ENCODE measurements around the gene FAM98B. TPM values are rescaled to one million over a fixed set of nuclear protein-coding genes. Genes with fewer than 3 reads are reported as not detected.

Gene FAM98B
- total and polyA plus RNA-seq, 2 of the 8 experiments (the other 6 are each of a cell fraction or from before 2014, with no cell fraction given), result 5.9 to 48.4 TPM

- no peaks in the 10 kb centered on the region for H3K23me2 ChIP-seq (ENCODE audit: low read depth, low read length)
These were observed 10.7 kb downstream of the FAM98B start for GRCh38 chr15:38464675-38465074.

More at GRCh38 chr15:38464675-38465074, 10.7 kb downstream of the FAM98B start:
- Histone ChIP-seq H3K23ac (ENCODE audit: insufficient read length) (no peak overlapping the region), H3K79me1 (ENCODE audit: low read depth, low read length) (no peaks in the 10 kb centered on the region), H2BK15ac (ENCODE audit: low read length) (no peak overlapping the region), H3K56ac (replicated peaks; ENCODE audit: insufficient read length, low read depth, low read length) (no peak overlapping the region), H2AFZ (ENCODE audit: low read length) (no peak overlapping the region), H4K8ac (ENCODE audit: extremely low read depth, insufficient read depth, low read length) (no peak overlapping the region), H4K20me1 (replicated peaks in 1 of 2; ENCODE audit: control insufficient read depth in 1 of 2, insufficient read depth in 2 of 2, low read length in 2 of 2) (peaks cover 1 to 3% of the 10 kb centered on the region in 2 experiments), H3K18ac (ENCODE audit: extremely low read depth, low read length) (no peak overlapping the region), H2AK5ac (ENCODE audit: low read depth, low read length) (no peak overlapping the region), H2BK12ac (ENCODE audit: low read depth, low read length) (no peak overlapping the region), H3K27ac (ENCODE audit: low read depth, low read length) (no peak overlapping the region), H3K4me1 (replicated peaks in 1 of 4; ENCODE audit: control insufficient read depth in 3 of 4, insufficient read depth in 4 of 4, low read length in 3 of 4) (no peaks in the 10 kb centered on the region), H2BK20ac (ENCODE audit: low read length) (no peak overlapping the region), H3K27me3 (replicated peaks in 1 of 4; ENCODE audit: control insufficient read depth in 3 of 4, extremely low read depth in 1 of 4, insufficient read depth in 3 of 4, low read length in 3 of 4) (no peaks in the 10 kb centered on the region), H4K91ac (replicated peaks; ENCODE audit: insufficient read length, low read length) (no peak overlapping the region), H2BK120ac (replicated peaks; ENCODE audit: low read depth, low read length) (no peak overlapping the region), H3K4me3 (ENCODE audit: extremely low read depth in 1 of 4, insufficient read depth in 2 of 4, low read depth in 3 of 4, low read length in 4 of 4) (no peak overlapping the region), H3K36me3 (ENCODE audit: control insufficient read depth in 2 of 4, insufficient read depth in 4 of 4, low read length in 3 of 4) (peaks cover 0 to 3% (median 1%) of the 10 kb centered on the region in 4 experiments; a peak in 3 of 8 replicates), H2BK5ac (ENCODE audit: low read depth, low read length) (no peak overlapping the region), H3K4me2 (ENCODE audit: insufficient read depth in 1 of 2, low read depth in 2 of 2, low read length in 2 of 2) (no peak overlapping the region), H3K9ac (replicated peaks in 1 of 4; ENCODE audit: extremely low read depth in 1 of 4, low read depth in 3 of 4, low read length in 3 of 4) (no peak overlapping the region), H3K9me3 (ENCODE audit: insufficient read depth in 2 of 2, low read depth in 1 of 2, low read length in 1 of 2) (no peaks in the 10 kb centered on the region), H3K14ac (ENCODE audit: insufficient read length) (no peak overlapping the region), H3K79me2 (ENCODE audit: control insufficient read depth in 1 of 2, insufficient read depth in 2 of 2, low read length in 2 of 2) (peaks cover 0 to 44% of the 10 kb centered on the region in 2 experiments; a peak in 3 of 4 replicates), H3K4ac (replicated peaks; ENCODE audit: insufficient read length, low read depth, low read length) (no peak overlapping the region), H4K5ac (ENCODE audit: insufficient read length, low read depth, low read length) (no peak overlapping the region)
- no peak for TF ChIP-seq MAX (IDR thresholded peaks at IDR 0.05)
- TF ChIP-seq SIRT6 (IDR thresholded peaks at IDR 0.05; ENCODE audit: low read length), result no peak
- TF ChIP-seq RAD21 (IDR thresholded peaks at IDR 0.05 in 1 of 2, conservative IDR thresholded peaks at IDR 0.05 in 1 of 2; ENCODE audit: low read depth in 2 of 2, low read length in 2 of 2), result no peak
- no peak for TF ChIP-seq KDM4A (IDR thresholded peaks at IDR 0.05; ENCODE audit: low read depth, low read length, severe bottlenecking)
- TF ChIP-seq POLR2AphosphoS5 (IDR thresholded peaks at IDR 0.05; ENCODE audit: low read depth, low read length), result no peak
- TF ChIP-seq TBP (IDR thresholded peaks at IDR 0.05; ENCODE audit: low read depth, low read length), result no peak
- no peak for TF ChIP-seq RFX5 (IDR thresholded peaks at IDR 0.05; ENCODE audit: borderline replicate concordance, low read depth, low read length)
- TF ChIP-seq GTF2F1 (IDR thresholded peaks at IDR 0.05; ENCODE audit: borderline replicate concordance, low read depth, low read length), result no peak
- TF ChIP-seq RBBP5 (IDR thresholded peaks at IDR 0.05; ENCODE audit: borderline replicate concordance, low read depth, low read length), result no peak
- no peak for TF ChIP-seq POLR2A (IDR thresholded peaks at IDR 0.05; ENCODE audit: control extremely low read depth in 1 of 2, low read depth in 2 of 2, low read length in 2 of 2)
- TF ChIP-seq EGR1 (IDR thresholded peaks at IDR 0.05; ENCODE audit: borderline replicate concordance, low read depth, low read length), result no peak
- no peak for TF ChIP-seq CBX8 (IDR thresholded peaks at IDR 0.05; ENCODE audit: borderline replicate concordance, low read depth, low read length)
- CTCF ChIA-PET (ENCODE audit: partially characterized antibody), result interaction anchor here (0.6 to 0.9 kb wide), 2 partner anchors 10 to 469 kb away, joined by 3 read pairs; no protein-coding TSS in a partner anchor
- FAIRE-seq (no peak), DNase-seq (ENCODE audit: low read depth in 1 of 2, low spot score in 2 of 2) (no peak)
- 94% methylated on average over 4 of the region's 4 CpGs; no CpG with 5 or more reads in 1 of the 2 experiments for WGBS, 2 experiments (ENCODE audit: extremely low coverage in 1 of 2, insufficient coverage in 1 of 2, insufficient read length in 1 of 2, insufficient replicate concordance in 2 of 2, low coverage in 1 of 2, low lambda C conversion rate in 2 of 2, missing lambda C conversion rate in 1 of 2)
- POLR2A ChIA-PET (ENCODE audit: partially characterized antibody), result interaction anchor here (2.3 kb wide), 1 partner anchor 10 kb away, joined by 8 read pairs; the partner anchor contains the start of gene FAM98B
